Endometrium (tissue), 2 donors: ENCODE results near the gene USF2.
"Not testable (repeated sequence)": the region's sequence is repeated elsewhere in the genome, so short reads cannot be mapped to it uniquely, and the experiment has no call there.

Experiments
- FAIRE-seq: peaks from 2 replicates; lab custom pipeline; 2012; peaks lifted over from hg19 to GRCh38; lab: Jason Lieb, UNC
- donor health status: control.
- donor health status: control.

Gene USF2, protein sequence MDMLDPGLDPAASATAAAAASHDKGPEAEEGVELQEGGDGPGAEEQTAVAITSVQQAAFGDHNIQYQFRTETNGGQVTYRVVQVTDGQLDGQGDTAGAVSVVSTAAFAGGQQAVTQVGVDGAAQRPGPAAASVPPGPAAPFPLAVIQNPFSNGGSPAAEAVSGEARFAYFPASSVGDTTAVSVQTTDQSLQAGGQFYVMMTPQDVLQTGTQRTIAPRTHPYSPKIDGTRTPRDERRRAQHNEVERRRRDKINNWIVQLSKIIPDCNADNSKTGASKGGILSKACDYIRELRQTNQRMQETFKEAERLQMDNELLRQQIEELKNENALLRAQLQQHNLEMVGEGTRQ

DNA sequence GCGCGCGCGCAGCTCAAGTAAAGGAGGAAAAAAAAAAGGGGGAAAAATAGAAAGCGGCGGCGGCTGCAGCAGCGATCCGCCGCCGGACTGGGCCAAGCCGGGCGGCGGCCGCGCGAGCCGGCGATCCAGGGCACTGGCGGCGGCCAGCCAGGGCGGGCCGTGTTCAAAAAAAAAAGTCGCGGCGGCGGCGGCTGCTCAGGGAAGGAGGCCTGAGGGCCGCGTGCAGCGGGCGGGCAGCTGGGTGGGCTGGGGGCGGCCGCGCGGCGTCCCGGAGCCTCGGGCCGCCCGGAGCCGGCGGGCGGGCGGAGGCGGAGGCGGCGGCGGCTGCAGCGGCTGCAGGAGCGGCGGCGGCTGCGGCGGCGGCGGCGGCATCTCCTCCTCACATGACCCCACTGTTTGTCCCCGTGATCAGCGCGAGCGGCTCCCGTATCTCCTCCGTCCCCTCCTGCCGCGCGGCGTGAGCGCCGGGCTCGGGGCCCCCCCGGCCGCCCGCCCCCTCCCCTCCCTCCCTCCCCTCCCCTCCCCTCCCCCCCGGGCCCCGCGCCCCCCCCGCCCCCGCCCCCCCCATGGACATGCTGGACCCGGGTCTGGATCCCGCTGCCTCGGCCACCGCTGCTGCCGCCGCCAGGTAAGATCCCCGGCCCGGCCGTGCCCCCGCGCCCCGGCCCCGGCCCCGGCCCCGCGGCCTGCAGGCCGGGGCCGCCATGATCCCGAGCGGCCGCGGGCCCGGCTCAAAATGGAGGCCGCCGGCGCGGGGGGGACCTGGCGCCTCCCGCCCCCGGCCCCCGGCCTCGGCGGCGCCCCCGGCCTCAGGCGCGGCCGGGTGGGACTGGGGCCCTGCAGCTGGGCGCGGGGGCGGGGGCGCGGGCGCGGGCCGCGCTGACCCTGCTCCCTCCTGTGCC is at the start of gene USF2:
TSS of gene USF2 (plus strand) at position 427 of the 902 bp plus-strand sequence. CDS start at position 567, 140 bp downstream.
- FAIRE-seq: no peak

DNA sequence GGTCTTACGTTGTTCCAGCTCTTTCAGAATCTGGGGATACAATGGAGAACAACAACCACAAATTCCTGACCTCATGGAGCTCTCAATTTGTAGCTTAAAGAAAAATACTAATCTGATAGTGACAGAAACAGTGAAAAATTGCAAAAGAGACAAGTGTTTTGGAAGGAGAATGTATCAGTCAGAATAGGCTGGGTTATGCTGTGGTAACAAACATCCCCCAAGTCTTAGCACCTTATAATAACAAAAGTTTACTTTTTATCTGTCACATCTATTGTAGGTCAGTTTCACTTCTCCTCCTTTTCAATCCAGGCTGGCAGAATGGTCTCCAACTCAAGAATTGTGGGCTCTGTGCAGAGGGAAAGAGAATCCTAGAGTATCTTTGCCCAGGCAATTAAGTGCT is 49.8 kb upstream of the USF2 start:
- no peak for FAIRE-seq

DNA sequence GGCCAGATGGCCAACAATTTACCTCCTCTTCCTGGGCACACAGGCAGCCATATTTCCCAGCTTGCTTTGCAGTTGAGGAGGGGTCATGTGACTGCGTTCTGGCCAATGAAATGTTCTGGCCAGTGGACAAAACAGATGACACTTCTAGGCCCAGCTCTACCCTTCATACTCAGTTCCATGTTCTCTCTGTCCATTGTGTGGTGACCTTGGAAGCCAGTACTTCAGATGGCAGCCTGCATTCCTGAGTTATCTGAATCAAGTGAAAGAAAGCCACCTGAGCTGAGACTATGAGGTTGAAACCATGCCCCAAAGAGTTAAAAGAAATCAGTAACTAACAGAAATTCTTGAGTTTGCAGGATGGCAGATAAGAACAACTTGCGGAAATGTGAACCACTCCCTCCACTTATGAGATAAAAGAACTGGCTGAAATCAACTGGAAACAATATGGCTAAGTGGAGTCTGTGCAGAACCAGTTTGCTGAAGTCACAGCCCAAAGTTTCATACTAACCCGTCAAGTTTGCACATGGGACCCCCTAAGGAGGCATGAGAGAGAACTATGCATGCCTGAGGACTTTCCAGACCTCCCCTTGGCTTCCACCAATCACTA is 48.3 kb upstream of the USF2 start:
- no peak for FAIRE-seq

DNA sequence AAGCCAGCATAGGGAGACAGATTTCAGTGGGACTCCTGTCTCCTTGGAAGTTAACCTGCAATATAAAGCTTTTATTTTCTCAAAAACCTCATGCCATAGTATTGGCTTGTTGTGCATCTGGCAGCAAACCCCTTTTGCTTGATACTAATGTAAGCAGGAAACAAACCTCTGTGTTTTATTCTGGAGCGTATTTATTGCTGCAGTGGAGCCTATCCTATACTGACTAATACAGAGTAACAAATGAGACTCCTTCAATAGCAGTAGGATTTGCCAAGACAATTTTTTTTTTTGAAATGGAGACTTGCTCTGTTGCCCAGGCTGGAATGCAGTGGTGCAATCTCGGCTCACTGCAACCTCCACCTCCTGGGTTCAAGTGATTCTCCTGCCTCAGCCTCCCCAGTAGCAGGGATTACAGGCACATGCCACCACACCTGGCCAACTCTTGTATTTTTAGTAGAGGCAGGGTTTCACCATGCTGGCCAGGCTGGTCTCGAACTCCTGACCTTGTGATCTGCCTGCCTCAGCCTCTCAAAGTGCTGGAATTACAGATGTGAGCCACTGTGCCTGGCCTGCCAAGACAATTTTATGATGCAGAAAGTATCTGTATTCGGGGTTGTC is 47.7 kb upstream of the USF2 start:
- FAIRE-seq: not testable (repeated sequence)

DNA sequence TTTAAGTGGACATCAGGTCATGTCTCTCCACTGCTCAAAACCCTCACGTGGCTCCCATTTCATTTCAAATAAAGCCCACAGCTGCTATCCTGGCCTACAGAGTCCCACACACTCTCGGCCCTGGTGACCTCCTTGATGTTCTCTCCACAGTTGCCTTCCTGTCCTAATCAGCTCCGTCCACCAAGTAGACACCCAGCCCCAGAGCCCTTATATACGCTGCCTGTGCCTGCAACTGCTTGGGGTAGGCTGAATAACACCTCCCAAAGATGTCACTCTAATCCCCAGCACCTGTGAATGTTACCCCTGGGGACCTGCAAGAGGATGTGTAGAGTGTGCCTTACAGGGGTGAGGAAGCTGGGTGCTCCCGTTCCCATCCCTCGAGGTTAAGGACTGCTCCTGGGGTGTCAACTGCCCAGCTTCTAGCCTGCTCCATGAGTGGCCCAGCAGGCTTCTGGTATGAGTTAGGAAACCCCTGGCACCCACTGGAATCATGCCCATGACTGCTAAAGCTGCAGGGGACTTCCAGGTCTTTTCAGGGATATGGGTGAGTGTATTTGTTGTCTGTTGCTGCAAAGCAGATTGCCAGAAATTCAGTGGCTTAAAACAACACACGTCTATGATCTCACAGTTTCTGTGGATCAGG is 46.3 kb upstream of the USF2 start:
- no peak for FAIRE-seq

DNA sequence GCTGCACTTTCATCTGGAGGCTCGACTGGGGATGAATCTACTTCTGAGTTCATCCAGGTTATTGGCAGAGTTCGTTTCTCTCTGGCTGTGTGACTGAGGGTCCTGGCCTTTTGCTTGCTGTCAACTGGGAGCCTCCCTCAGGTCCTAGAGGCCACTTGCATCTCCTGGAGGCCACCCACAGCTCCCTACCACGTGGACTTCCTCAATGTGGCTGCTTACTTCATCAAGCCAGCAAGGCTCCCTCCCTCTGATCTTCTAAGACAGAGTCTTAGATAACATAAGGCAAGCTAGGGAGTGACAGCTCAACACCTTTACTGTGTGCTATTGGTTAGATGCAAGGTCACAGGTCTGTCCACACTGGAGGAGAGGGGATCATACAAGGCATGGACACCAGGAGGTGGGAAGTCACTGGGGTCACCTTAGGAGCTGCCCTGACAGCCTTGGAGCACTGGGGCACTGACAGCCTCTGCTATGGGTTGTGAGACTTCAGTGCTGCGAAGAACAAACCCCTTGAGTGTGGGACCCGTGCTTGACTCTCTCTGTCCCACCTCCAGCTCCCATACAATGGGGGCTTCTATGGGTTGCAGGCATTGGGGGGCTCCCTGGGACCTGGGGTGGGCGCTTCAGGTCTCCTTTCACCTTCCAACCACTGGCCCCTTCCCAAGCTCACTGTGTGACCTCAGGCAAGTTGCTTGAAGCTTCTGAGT is 45.5 kb upstream of the USF2 start:
- no peak for FAIRE-seq

DNA sequence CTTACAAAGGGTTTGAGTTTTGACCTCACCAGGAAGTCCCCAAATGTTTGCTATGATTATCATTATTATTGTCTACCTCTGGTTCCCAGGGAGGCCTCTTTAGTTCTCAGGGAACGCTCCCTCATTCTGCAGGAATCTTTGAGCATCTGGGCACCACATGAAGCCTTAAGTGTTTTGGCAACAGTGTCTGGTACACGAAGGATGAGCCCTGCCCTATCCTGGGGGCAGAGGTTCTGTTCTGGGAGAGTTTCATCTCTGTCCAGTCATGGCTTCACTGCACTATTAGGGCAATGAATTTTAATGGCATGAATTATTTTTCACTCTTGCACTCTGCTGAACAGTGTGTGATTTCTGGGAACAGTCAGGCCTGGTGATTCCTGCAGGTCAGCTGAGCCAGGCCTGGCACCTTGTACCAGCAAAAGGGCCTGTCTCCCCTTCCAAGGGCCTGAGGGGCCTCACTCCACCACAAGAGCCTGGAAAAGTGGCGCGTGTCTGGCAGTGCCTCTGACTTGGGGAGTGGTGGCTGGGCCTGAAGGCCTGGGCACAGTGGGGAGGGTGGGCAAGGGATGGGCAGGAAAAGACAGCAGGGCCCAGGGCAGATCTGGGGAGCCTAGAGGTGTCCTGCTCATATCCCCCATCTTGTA is 44.8 kb upstream of the USF2 start:
- no peak for FAIRE-seq

DNA sequence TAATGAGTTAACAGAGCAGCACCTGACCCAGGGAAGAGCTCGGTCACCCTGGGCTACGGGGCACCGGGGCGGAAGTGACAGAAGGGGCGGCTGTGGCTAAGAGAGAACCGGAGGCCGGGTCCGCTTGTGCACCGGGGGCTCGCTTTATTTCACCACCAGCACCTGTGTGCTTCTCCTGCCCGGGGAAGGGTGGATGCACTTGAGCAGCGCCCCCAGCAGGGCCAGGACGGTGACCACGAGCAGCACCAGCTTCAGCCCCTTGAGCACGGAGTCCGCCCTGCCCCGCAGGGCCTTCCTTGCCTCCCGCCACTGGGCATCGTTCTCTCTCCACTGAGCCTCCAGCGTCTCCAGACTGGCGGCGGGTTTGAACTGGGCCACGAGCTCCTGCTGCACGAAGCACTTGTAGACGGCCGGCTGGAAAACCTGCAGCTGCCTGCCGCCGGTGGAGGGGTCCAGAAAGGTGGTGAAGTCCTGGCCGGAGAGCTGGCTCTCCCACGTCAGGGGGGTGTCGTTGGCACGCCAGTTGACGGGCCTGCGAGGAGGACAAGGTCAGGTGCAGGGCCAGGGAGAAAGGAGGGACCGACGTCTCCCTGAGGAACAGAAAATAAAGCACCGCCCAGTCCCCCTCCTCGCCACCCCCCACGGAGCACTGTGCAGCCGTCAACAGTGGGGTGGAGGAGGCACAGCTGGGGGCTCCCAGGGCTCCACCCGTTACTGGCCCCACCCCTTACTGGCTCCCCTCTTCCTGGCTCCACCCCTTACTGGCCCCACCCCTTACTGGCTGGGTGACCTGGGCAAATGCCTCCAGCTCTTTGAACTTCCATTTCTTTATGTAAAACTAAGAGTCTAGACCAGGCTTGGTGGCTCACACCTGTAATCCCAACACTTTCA is 43.8 kb upstream of the USF2 start:
- no peak for FAIRE-seq

DNA sequence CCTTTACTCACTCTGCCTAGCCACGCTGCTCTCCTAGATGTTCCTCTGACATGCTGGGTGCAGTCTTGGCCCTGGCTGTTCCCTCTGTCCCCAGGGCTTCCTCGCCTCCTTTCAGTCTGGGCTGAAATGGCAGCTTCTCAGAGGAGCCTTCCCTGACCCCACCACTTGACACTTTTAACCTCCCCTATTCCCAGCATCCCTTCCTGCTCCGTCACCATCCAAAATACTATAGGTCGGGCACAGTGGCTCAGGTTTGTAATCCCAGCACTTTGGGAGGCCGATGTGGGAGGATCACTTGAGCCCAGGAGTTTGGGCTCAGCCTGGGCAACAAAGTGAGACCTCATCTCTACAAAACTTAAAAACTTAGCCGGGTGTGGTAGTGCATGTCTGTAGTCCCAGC is 42.8 kb upstream of the USF2 start:
- no peak for FAIRE-seq

DNA sequence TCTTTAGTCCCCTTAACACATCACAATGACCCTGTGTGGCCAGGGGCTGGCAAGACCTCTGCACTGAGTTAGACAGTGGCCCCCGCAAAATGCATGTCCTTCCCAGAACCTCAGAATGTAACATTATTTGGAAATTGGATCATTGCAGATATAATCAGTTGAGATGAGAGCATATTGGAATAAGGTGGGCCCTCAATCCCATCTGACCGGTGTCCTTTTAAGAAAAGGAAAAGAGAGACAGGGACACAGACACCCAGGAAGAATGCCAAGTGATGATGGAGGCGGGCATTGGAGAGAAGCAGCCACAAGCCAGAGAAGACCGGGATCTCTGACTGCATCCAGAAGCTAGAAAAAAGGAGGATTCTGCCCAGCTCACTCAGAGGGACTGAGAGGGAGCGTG is 42.0 kb upstream of the USF2 start:
- no peak for FAIRE-seq

DNA sequence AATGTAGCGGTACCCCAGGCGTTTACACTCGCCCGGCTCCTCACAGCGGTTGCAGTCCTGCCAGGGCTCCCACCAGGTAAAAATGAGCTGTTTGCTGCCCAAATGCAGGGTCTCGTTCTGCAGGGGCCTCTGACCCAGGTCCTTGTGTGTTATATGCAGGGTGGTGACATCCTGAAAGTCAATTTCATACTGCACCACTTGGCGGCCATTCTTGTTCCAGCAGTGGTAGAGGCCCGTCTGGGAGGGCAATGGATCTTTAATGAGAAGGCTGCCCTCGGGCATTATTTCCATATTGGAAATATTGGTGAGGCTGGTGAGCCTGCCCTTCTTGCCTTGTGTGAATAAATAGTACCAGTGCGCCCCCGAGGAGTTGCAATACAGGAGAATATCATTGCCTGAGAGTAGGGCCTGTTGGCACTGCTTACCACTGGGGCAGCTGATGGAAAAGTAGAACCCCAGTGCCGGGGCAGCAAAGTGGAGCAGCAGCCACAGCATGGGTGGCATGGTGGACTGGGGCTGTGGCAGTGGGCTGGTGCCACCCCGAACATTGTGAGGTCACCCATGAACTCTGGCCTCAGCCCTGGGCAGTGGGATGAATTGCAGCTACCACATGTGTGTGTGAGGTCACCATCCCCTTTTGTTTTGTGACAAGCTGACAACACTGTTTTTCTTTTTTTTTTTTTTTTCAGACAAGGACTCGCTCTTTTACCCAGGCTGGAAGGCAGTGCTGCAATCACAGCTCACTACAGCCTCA is 40.4 kb upstream of the USF2 start, which contains the start of gene FAM187B:
TSS of gene FAM187B (minus strand) at position 563 of the 754 bp plus-strand sequence. CDS start at position 504, 59 bp downstream.
- FAIRE-seq: no peak

DNA sequence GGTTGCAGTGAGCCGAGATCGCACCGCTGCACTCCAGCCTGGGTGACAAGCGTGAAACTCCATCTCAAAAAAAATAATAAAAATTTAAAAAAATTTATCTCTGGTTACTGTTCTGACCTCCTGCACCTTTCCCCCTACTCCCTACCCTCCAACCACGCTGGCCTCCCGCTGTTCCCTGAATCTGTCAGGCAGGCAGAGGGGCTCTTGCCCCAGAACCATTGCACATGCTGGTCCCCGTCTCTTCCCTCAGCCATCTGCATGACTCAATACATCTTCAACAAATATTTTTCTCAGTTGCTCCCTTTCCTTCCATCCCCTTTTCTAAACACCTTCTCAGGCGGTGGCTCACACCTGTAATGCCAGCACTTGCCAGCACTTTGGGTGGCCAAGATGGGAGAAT is 39.2 kb upstream of the USF2 start:
- FAIRE-seq: no peak

DNA sequence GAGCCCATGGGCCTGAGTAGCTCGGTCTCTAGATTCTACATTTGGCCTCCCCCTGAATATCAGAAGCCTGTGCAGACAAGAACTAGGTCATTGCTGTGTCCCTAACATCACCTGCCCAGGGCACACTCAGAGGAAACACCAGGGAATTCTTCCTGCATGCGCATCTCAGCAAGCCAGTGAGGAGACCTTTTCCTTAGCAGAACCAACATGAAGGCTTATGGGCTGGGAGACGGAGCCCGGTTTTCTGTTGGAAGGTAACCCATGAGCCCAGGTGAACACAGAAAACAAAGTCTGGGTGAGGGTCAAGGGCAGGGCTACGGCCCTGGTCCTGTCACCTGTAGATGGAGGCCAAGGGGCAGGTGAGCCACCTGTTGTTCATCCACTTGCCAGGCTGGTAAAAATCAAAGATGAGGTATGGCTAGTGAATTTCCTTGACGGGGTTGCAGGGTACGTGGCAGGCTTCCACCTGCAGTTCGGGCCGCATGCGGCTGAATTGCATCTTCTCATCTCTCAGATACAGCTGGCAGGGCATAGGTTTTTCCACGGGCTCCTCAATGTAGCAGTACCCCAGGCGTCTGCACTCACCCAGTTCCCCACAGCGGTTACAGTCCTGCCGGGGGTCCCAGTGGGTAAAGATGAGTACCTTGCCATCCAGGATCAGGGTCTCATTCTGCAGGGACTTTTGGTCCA is 36.7 kb upstream of the USF2 start:
- FAIRE-seq: no peak

DNA sequence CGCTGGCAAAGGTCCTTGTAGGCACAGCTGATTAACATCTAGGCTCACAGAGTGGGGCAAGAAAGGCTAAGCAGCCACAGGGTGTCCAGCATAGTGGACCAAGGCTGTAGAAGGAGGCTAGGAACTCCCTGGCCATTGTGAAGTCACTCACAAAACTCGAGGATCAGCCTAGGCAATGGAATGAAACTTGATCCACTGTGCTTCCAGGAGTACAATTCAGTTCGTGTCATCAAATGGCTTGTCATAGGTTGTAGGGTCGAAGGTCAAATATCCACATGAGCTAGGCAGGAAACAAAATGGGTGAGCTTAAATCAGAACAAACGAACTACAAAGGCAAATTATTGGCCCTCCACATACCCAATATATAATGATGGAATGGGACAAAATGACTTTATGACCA is 35.9 kb upstream of the USF2 start:
- FAIRE-seq: no peak

DNA sequence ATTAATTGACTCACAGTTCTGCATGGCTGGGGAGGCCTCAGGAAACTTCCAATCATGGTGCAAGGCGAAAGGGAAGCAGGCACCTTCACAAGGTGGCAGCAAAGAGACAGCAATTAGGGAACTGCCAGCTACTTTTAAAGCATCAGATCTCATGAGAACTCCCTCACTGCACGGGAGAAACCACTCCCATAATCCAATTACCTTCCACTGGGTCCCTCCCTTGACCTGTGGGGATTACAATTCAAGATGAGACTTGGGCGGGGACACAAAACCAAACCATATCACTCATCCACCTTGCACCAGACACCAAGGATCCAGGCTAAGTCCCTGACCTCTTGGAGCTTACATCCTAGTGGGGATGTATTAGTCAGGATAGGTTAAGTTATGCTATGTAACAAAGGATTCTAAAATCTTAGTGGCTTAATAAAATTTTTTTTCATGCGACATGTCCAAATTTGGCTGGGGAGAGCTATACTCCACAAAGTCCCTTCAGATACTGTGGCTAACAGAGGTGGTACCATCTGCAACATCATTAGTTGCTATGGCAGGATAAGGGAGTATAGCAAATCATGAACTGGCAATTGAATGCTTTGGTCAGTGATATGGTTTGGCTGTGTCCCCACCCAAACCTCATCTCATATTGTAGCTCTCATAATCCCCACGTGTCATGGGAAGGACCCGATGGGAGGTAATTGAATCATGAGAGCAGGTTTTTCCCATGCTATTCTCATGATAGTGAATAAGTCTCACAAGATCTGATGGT is 31.9 kb upstream of the USF2 start:
- no peak for FAIRE-seq

DNA sequence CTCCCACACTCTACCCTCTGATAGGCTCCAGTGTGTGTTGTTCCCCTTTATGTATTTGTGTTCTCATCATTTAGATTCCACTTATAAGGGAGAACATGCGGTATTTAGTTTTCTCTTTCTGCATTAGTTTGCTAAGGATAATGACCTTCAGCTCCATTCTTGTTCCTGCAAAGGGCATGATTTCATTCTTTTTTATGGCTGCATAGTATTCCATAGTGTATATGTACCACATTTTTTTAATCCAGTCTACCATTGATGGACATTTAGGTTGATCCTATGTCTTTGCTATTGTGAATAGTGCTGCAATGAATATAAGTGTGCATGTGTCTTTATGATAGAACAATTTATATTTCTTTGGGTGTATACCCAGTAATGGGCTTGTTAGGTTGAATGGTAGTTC is 29.2 kb upstream of the USF2 start:
- FAIRE-seq: not testable (repeated sequence)

DNA sequence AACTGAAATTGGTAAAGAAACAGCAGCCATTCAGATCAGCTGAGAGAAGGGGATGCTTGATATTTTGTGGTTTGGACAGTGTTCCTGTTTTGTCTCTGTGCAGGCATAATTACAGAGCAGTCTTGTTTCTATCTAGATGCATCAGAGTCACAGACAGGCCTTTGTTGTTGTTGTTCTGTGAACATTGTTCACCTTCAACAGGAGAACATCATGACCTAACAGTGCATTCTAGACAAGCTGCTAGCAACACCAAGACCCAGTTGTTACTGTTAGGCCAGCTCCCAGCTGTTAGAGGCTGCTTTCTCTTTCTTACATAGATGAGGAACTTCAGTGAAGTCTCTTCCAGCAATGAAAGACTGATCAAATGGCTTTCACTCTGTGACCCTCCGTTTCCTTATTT is 28.4 kb upstream of the USF2 start:
- no peak for FAIRE-seq
